ENCODE results near the gene OBSL1.

Gene OBSL1

GRCh38 chr2:219522111-219523030, 49.0 kb downstream of the OBSL1 start:
- TF ChIP-seq, protein P1, sequence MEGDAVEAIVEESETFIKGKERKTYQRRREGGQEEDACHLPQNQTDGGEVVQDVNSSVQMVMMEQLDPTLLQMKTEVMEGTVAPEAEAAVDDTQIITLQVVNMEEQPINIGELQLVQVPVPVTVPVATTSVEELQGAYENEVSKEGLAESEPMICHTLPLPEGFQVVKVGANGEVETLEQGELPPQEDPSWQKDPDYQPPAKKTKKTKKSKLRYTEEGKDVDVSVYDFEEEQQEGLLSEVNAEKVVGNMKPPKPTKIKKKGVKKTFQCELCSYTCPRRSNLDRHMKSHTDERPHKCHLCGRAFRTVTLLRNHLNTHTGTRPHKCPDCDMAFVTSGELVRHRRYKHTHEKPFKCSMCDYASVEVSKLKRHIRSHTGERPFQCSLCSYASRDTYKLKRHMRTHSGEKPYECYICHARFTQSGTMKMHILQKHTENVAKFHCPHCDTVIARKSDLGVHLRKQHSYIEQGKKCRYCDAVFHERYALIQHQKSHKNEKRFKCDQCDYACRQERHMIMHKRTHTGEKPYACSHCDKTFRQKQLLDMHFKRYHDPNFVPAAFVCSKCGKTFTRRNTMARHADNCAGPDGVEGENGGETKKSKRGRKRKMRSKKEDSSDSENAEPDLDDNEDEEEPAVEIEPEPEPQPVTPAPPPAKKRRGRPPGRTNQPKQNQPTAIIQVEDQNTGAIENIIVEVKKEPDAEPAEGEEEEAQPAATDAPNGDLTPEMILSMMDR (IDR thresholded peaks at IDR 0.05) = peak; percentile 6; the same call in 1 of the 2 replicates
- no peak for TF ChIP-seq ZFX (IDR thresholded peaks at IDR 0.05; ENCODE audit: borderline replicate concordance)
- H3K27ac ChIP-seq = no peak overlapping the region

DNA sequence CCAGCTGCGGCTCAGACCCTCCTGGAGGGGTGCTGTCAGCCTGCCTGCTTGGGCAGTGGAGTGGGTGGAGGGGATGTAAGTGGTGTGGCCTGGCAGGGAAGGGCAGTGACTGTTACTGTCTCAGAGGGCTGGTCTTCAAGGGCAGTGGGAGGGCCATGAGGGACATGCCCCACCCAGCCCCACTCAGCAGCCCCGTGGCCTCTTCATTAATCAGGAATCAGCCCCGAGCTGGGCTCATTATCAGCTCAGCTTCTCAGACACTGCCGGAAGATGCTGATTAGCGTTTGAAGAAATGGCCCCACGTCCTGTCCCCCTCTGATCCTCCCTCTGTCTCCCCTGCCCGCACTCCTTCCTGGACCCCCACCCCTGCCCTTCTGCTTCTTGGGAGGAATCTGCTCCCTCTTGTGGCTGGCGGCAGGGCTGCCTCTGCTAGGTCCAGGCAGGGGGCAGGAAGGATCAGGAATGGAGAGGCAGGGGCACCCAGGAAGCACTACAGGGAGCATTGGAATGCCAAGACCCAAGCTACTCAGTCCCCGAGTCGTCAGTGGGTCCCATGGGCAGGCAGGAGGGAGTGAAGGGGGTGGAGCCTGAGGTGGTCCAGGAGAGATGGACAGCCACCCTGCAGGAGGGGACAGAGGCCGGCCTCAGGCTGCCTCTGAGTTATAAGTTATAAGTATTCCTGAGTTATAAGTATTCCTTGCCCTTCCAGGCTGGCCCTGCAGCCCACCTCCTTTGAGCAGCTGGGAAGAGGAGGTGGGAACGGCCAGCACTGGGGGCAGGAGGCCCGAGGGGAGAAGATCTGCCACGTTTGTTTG, 50.1 kb downstream of the OBSL1 start:
- TF ChIP-seq, protein P1 (IDR thresholded peaks at IDR 0.05) = peak; percentile 80
- no peak for TF ChIP-seq ZFX (IDR thresholded peaks at IDR 0.05; ENCODE audit: borderline replicate concordance)
- H3K27ac ChIP-seq = no peak overlapping the region

- no peak for TF ChIP-seq ZFX (IDR thresholded peaks at IDR 0.05; ENCODE audit: borderline replicate concordance)
- TF ChIP-seq, protein P1 (IDR thresholded peaks at IDR 0.05) = no peak
- no peak overlapping the region for H3K27ac ChIP-seq
Measured at GRCh38 chr2:219520079-219520478, 51.3 kb downstream of the OBSL1 start.

GRCh38 chr2:219519526-219519916, 51.8 kb downstream of the OBSL1 start:
- TF ChIP-seq ZFX (IDR thresholded peaks at IDR 0.05; ENCODE audit: borderline replicate concordance) = no peak
- TF ChIP-seq, protein P1 (IDR thresholded peaks at IDR 0.05) = no peak
- H3K27ac ChIP-seq = no peak overlapping the region

DNA sequence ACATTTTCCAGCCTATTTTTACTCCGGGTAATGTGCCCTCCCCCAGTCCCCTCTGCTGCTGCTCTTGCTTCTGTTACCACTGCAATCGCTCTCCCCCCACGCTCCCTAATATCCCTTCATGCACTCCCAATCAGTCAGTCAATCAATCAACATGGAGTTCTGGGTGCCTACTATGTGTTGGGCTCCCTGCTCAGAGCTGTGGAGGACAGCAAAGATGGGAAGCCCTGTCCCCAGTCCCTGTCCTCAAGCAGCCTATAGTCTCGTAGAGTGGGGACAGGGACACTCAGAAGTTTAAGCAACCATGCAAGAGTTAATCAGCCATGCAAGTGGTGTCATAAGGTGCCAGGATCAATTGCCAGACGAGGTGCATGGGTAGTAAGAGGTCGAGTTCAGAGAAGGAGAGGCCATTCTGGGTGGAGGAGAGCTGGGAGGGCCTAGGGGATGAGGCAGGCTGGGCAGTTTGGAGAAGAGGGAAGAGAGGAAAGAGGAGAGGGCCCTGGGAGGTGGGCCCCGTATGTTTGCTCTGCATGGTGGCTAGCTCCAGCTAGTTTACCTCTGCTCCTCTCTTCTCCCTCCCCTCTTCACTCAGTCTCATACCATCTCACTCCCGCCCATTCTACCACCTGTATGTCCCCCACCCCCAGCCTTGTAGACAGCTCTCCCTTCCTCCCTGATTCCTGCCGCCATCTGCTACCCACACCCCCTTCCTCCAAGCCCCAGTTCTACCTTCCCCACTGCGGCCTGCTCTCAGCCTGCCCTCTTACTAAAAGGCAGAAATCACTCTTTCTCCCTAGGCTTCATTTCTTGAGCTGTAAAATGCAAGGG, 53.2 kb downstream of the OBSL1 start:
- TF ChIP-seq ZFX (IDR thresholded peaks at IDR 0.05; ENCODE audit: borderline replicate concordance) = no peak
- TF ChIP-seq, protein P1 (IDR thresholded peaks at IDR 0.05) = no peak
- no peak overlapping the region for H3K27ac ChIP-seq

DNA sequence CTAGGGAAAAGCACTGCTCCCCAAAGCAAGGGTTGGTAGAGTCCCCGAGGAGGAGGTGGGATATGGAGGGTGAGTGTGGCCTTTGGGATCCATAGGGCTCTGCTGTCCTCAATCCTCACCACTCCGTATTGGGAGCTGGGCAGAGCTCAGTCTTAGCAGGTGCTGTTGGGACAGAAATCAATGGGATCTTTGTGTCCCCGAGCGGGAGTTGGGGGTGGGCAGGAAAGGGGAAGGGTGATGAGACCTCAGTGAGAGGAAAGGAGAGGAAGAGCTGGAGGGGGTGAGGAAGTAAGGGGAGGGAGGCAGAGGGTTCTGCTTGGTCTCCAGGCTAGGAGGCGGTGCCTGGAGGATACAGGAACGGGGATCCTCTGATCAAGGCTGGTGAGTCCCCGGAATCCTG, 54.5 kb downstream of the OBSL1 start:
- no peak for TF ChIP-seq ZFX (IDR thresholded peaks at IDR 0.05; ENCODE audit: borderline replicate concordance)
- TF ChIP-seq, protein P1 (IDR thresholded peaks at IDR 0.05) = no peak
- H3K27ac ChIP-seq = no peak overlapping the region
